PC-3 (cell line): ENCODE measurements around the gene SKAP1.

ENCODE experiments used
- EZH2phosphoT487 ChIP-seq: fragments of 300-600 bp; sonication (generic); IDR thresholded peaks from 2 replicates; pipeline ENCODE4 v1.6.1; 2018; ENCODE audit warnings: mild to moderate bottlenecking, antibody characterized with exemption, low read length, borderline replicate concordance
- TF ChIP-seq, protein P1 (sequence below): fragments of 300-600 bp; sonication (generic); conservative IDR thresholded peaks from 2 replicates; pipeline ENCODE4 v1.5.1; 2017; ENCODE audit warnings: antibody characterized with exemption, low read depth, mild to moderate bottlenecking, low read length

DNA sequence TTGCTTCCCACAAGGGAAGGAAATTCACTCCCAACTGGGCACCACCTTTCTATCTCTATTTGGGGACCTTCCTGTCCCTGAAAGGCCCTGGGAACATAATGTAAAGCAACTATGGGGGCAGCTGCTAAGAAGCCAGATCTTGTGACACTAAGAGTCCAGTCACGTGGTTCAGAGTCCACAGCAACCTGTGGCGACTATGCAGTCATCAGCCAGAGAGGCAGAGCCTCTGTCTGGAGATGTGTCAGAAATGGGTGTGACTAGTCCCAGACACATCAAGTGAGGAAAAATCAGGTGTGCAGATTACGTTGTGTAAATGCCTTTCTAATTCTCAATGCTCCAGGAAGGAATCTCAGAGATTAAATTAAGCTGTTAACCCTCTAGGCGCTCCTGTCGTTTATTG is 26.6 kb upstream of the SKAP1 start:
- TF ChIP-seq, protein P1, sequence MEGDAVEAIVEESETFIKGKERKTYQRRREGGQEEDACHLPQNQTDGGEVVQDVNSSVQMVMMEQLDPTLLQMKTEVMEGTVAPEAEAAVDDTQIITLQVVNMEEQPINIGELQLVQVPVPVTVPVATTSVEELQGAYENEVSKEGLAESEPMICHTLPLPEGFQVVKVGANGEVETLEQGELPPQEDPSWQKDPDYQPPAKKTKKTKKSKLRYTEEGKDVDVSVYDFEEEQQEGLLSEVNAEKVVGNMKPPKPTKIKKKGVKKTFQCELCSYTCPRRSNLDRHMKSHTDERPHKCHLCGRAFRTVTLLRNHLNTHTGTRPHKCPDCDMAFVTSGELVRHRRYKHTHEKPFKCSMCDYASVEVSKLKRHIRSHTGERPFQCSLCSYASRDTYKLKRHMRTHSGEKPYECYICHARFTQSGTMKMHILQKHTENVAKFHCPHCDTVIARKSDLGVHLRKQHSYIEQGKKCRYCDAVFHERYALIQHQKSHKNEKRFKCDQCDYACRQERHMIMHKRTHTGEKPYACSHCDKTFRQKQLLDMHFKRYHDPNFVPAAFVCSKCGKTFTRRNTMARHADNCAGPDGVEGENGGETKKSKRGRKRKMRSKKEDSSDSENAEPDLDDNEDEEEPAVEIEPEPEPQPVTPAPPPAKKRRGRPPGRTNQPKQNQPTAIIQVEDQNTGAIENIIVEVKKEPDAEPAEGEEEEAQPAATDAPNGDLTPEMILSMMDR: no peak
- no peak for TF ChIP-seq EZH2phosphoT487
